Skeletal muscle tissue (tissue), 4 donors: ENCODE results near the gene API5. TPM values are rescaled to one million over a fixed set of nuclear protein-coding genes. Genes with fewer than 3 reads are reported as not detected.

Experiments used
- H3K27ac ChIP-seq: one replicate; pipeline ENCODE4 v1.7.0; 2013; ENCODE audit warnings: mild to moderate bottlenecking, low read depth, low read length, inconsistent platforms
- H3K27me3 ChIP-seq, 3 donors: one replicate each; pipeline ENCODE4 v1.7.0; 2013; ENCODE audit warnings: low read length in 3 of 3; ENCODE audit not compliant: control insufficient read depth in 3 of 3, insufficient read depth in 3 of 3
- H3K36me3 ChIP-seq, 3 donors: one replicate each; pipeline ENCODE4 v1.7.0; 2013; ENCODE audit warnings: low read length in 3 of 3; ENCODE audit not compliant: control insufficient read depth in 3 of 3, insufficient read depth in 3 of 3
- H3K4me1 ChIP-seq, 3 donors: one replicate each; pipeline ENCODE4 v1.7.0; 2013; ENCODE audit warnings: low read length in 3 of 3, mild to moderate bottlenecking in 3 of 3; ENCODE audit not compliant: control insufficient read depth in 3 of 3, insufficient read depth in 3 of 3
- H3K4me3 ChIP-seq, 3 donors: one replicate each; pipeline ENCODE4 v1.7.0; 2013; ENCODE audit warnings: low read length in 3 of 3
- H3K9ac ChIP-seq, 3 donors: one replicate each; pipeline ENCODE4 v1.7.0; 2013; ENCODE audit warnings: low read length in 3 of 3, mild to moderate bottlenecking in 3 of 3, moderate library complexity in 2 of 3, low read depth in 1 of 3
- H3K9me3 ChIP-seq, 3 donors: one replicate each; pipeline ENCODE4 v1.7.0; 2013; ENCODE audit warnings: low read length in 3 of 3; ENCODE audit not compliant: control insufficient read depth in 3 of 3
- total RNA-seq: library from RNA; depleted of rRNA; stranded (reverse); fragments of >200 nt; gene quantifications from one replicate; pipeline ENCODE4 v1.2.3, GENCODE V29; 2014
- donor health status: Osteomylitis.

API5 gene
- total RNA-seq, 1 donor from 2014 or later: 52.7 TPM

DNA sequence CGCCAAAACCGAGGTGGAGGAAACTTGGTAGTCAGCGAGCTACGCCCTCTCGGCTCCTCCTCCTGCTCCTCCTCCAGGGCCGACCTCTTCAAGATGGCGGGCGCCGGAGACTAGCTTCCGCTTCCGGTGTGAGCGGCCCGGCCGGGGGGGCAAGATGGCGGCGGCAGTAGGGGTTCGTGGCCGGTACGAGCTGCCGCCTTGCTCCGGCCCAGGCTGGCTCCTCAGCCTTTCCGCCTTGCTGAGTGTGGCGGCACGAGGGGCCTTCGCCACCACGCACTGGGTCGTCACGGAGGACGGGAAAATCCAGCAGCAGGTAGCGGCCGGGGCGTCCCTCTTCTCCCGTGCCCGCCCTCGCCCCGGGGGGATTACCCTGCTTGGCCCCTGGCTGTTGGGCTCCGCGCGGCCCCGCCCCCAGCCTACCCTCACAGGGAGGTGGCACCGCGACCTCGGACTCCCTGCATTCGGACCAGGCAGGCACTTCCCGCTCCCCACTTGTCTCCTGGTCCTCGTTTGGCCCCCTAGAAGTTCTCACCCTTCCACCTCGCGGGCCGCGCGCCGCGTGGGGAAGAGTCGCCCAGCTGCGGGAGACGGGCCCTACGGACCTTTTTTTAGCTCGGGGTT is 47.1 kb downstream of the API5 start, which contains the start of gene TTC17:
TTC17 (plus strand) TSS at position 120 of the 621 bp plus-strand sequence; CDS start at position 155, 35 bp downstream.
- Histone ChIP-seq H3K27ac (peak within 1 kb of the TSS; percentile 90), H3K9ac (peak within 1 kb of the TSS; percentile 90 to 97 (median 94)), H3K4me3 (peak within 1 kb of the TSS; percentile 92 to 97 (median 94)), H3K36me3 (peaks cover 0 to 5% (median 0%) of the 10 kb centered on the region in 3 donors), H3K27me3 (no peaks in the 10 kb centered on the region), H3K9me3 (no peaks in the 10 kb centered on the region), H3K4me1 (peaks cover 14 to 35% (median 25%) of the 10 kb centered on the region in 3 donors)

DNA sequence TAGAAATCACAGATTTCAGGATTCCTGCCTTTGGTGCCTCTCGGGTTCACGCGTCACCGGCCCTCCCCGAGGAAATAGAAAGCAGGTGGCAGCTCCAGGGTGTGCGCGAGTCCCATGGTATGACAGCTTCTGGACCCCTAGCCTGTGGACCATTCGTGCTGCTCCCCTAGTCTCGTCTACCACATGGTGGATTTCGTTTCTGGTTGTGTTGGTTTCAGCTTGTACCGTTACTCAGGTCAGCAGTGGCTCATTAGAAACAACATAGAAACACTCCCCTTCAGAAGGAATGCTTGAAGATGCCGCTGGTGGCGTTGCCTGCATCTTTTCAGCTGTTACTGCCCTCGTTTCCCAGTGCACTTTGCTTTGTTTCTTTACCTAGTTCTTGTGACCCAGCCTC is 47.6 kb downstream of the API5 start:
- H3K4me1 ChIP-seq: peaks cover 14 to 35% (median 25%) of the 10 kb centered on the region in 3 donors
- H3K27ac ChIP-seq: peak overlapping the region; percentile 90
- H3K36me3 ChIP-seq: peaks cover 0 to 5% (median 0%) of the 10 kb centered on the region in 3 donors
- peak overlapping the region; percentile 90 to 97 (median 94) for H3K9ac ChIP-seq
- no peaks in the 10 kb centered on the region for H3K27me3 ChIP-seq
- H3K9me3 ChIP-seq: no peaks in the 10 kb centered on the region
- H3K4me3 ChIP-seq: peak overlapping the region; percentile 92 to 97 (median 94)

DNA sequence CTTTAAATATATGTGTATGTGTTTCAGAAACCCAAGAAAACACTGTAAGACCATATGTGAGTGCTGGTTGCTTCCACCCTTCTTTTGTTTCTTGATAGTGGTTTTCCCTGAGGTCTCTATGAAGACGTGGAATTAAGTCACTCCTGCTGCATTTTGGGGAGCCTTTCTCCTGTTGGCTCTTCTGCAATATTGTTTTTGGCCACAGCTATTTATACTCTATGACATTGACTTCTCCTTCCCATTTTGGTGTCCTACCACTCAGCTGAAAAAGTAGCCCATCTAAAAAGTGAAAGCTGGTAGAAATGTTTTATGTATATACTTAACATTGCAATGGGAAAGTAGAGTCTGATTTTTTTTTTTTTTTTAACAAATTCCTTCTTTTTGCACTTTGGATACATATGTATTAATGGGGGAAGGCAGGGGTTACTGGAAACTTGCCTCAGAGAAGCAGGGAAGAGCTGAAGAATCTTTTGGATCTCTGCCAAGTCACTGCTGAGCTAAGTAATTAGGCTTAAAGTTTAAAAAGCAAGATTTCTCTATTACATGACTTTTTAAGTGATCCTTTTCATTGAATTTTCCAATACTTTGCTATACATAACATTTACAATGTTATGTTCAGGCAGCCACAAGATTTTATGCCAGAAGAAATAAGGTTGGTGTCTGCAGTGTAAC is 48.7 kb downstream of the API5 start:
- no peaks in the 10 kb centered on the region for H3K9me3 ChIP-seq
- peaks cover 14 to 35% (median 25%) of the 10 kb centered on the region in 3 donors for H3K4me1 ChIP-seq
- no peak overlapping the region for H3K27ac ChIP-seq
- peaks cover 0 to 5% (median 0%) of the 10 kb centered on the region in 3 donors for H3K36me3 ChIP-seq
- peak overlapping the region in 1 of 3 donors; percentile 94 for H3K9ac ChIP-seq
- peak overlapping the region in 2 of 3 donors; percentile 94 to 97 for H3K4me3 ChIP-seq
- H3K27me3 ChIP-seq: no peaks in the 10 kb centered on the region

DNA sequence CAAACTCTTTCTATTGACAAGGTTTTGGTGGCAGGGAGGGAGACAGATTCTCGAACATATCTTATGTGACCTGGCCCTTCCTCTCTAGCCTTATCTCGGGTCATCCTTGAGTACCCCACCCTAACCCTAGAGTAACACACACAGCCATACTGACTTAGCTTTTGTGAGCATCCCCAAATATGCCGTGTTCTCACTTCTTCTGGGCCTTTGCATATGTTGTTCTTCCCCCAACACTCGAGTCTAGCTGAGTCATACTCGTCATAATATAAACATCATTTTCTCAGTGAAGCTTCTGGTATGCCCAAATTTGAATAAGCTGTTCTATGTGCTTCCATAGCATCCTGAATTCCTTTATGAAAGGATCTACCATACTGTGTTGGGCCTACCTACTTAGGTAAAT is 54.9 kb downstream of the API5 start:
- Histone ChIP-seq H3K4me3 (no peak overlapping the region), H3K4me1 (peaks cover 0 to 11% (median 0%) of the 10 kb centered on the region in 3 donors), H3K9me3 (no peaks in the 10 kb centered on the region), H3K27ac (no peak overlapping the region), H3K27me3 (no peaks in the 10 kb centered on the region), H3K9ac (no peak overlapping the region), H3K36me3 (peaks cover 0 to 4% (median 0%) of the 10 kb centered on the region in 3 donors)

DNA sequence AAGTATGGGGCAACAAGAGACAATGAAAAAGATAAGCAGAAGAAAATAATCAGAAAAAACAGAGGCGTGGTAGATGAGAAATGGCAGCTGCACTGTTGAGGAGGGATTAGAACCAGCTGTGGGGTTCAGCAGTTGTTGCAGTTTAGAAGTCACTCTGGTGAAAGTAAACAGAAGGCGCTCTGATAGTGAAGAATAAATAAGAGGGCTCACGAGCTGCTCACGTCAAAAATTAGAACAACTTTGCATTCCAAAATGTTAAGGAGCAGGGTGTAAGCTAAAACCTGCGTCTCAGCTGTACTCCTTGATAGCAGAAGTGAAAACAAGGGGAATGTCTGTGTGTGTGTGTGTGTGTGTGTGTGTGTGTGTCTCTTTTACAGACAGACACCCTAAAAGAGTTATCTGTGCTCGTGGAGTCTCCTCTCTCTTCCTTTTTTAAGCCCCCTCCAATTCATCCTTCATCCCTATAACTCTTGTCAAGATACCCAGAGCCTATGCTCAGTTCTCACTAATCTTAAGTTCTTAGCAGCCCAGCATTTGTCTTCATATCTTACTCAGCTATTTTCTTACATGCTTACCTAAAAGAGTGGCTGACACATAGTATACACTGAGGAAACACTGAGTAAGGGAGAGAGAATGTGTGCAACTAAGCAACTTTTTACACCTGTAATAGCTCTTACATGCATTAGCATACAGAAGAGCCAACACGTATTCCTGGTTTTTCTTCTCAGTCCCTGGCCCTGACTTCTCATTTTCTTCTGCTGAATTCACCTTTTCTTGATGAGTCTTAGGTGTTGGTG is 55.8 kb downstream of the API5 start:
- Histone ChIP-seq H3K4me1 (peaks cover 0 to 11% (median 0%) of the 10 kb centered on the region in 3 donors), H3K36me3 (peaks cover 0 to under 1% (median 0%) of the 10 kb centered on the region in 3 donors), H3K27ac (no peak overlapping the region)

DNA sequence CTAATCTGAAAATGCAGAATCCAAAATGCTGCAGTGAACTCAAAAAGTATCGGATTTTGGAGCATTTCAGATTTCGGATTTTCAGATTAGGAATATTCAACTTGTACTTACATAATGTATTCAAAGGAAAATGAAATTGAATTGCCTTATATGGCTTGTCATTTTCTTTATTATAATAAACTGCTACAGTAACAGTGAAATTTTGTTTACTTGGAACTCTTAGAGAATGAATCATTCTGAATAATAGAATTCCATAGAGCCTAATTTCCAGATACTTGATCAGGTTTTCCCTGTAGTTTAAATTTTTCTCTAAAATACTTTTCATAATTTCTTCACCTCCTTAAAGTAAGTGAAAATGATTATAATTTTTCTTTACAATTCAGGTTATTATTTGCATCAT is 64.3 kb downstream of the API5 start:
- Histone ChIP-seq H3K4me1 (no peaks in the 10 kb centered on the region), H3K4me3 (no peak overlapping the region), H3K36me3 (peaks cover 0 to 6% (median 0%) of the 10 kb centered on the region in 3 donors), H3K27ac (no peak overlapping the region), H3K27me3 (no peaks in the 10 kb centered on the region), H3K9me3 (no peaks in the 10 kb centered on the region), H3K9ac (no peak overlapping the region)

More for the DNA sequence above, 55.8 kb downstream of the API5 start:
- H3K4me3 ChIP-seq: no peak overlapping the region
- no peaks in the 10 kb centered on the region for H3K27me3 ChIP-seq
- no peak overlapping the region for H3K9ac ChIP-seq
- H3K9me3 ChIP-seq: no peaks in the 10 kb centered on the region

DNA sequence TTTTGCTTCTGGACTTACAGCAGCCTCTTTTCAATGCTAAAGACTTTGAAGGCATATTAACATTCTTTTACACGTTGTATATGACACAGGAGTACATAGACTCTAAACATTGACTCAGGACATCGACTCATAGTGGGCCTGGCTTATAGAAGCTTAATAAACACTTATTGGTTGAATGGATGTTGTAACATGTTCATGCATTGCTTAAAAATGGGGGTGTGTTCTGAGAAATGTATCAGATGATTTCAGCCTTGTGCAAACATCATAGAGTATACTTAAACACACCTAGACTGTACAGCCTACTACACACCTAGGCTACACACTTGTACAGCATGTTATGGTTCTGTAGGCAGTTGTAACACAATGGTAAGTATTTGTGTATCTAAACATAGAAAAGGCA is 64.8 kb downstream of the API5 start:
- Histone ChIP-seq H3K36me3 (peaks cover 0 to 6% (median 0%) of the 10 kb centered on the region in 3 donors), H3K9ac (no peak overlapping the region), H3K4me3 (no peak overlapping the region)

DNA sequence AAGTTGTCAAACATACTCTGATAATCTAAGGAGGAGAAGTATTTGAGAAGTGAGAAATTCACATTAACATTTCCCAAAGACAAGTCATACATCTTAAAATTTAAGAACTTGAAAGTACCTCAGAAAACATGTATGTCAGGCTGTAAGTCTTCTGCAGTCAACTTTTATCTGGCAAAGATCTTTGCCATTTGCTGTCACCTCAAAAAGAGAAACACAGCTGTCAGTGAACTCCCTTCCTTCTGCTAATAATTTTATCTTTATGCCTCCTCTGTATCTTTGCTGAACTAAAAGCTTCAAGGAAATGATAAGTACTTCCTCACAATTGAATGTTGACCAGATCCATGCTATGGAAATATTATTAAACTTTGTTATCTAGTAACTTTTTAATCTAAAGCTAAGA is 65.6 kb downstream of the API5 start:
- H3K4me3 ChIP-seq: no peak overlapping the region
- peaks cover 0 to 6% (median 0%) of the 10 kb centered on the region in 3 donors for H3K36me3 ChIP-seq

More for the DNA sequence above, 64.8 kb downstream of the API5 start:
- no peaks in the 10 kb centered on the region for H3K27me3 ChIP-seq
- H3K4me1 ChIP-seq: no peaks in the 10 kb centered on the region
- H3K27ac ChIP-seq: no peak overlapping the region
- H3K9me3 ChIP-seq: no peaks in the 10 kb centered on the region

DNA sequence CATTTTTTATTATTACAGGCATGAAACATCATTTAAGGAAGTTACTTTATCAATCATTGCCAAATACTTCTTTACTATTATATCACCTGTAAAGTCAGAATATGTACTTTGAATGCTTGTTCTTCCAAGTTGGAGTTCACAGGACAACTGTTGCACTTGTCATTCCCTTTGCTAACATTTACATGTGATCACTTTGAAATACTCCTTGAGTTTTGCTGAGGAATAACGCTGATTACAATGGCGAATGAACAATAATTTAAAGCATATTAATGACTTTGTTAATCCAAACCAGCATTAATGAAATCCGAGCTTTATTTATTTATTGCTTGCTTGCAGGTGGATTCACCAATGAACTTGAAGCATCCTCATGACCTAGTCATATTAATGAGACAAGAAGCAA is 67.1 kb downstream of the API5 start:
- H3K9ac ChIP-seq: no peak overlapping the region
- H3K27me3 ChIP-seq: no peaks in the 10 kb centered on the region
- no peaks in the 10 kb centered on the region for H3K9me3 ChIP-seq
- H3K4me1 ChIP-seq: no peaks in the 10 kb centered on the region
- peaks cover 0 to 6% (median 0%) of the 10 kb centered on the region in 3 donors for H3K36me3 ChIP-seq
- H3K4me3 ChIP-seq: no peak overlapping the region
- H3K27ac ChIP-seq: no peak overlapping the region

More for the DNA sequence above, 65.6 kb downstream of the API5 start:
- Histone ChIP-seq H3K27ac (no peak overlapping the region), H3K9ac (no peak overlapping the region), H3K4me1 (no peaks in the 10 kb centered on the region), H3K27me3 (no peaks in the 10 kb centered on the region), H3K9me3 (no peaks in the 10 kb centered on the region)
